GM13976 (cell line): ENCODE data around the gene TMPRSS11B.

Source experiments
- DNase-seq: peaks from one replicate; pipeline ENCODE4 v3.0.0; 2012; ENCODE audit warnings: low spot score
- CTCF ChIP-seq: IDR thresholded peaks from 2 replicates; pipeline ENCODE4 v1.5.1; 2012; ENCODE audit warnings: borderline replicate concordance, mild to moderate bottlenecking; ENCODE audit not compliant: insufficient read depth; ENCODE audit errors: extremely low read depth, missing control alignments, control extremely low read depth
- in situ Hi-C: fragments of 300-500 bp; cut with MboI; formaldehyde crosslinking; loops from one replicate; pipeline ENCODE4 v1.12.0; 2022; ENCODE audit warnings: low sequenced_read_pairs, mixed read lengths, inconsistent platforms; ENCODE audit not compliant: unreplicated experiment

TMPRSS11B gene

GRCh38 chr4:68278029-68278428, 32.5 kb upstream of the TMPRSS11B start:
- in situ Hi-C loops = loop anchor here (25.0 kb wide), 1 partner anchor 884 kb away; no protein-coding TSS in a partner anchor

GRCh38 chr4:68277627-68278026, 32.1 kb upstream of the TMPRSS11B start:
- DNase-seq = no peak
- in situ Hi-C loops = loop anchor here (25.0 kb wide), 1 partner anchor 885 kb away; no protein-coding TSS in a partner anchor
- no peak for TF ChIP-seq CTCF

More at GRCh38 chr4:68278029-68278428, 32.5 kb upstream of the TMPRSS11B start:
- DNase-seq = no peak
- no peak for TF ChIP-seq CTCF

DNA sequence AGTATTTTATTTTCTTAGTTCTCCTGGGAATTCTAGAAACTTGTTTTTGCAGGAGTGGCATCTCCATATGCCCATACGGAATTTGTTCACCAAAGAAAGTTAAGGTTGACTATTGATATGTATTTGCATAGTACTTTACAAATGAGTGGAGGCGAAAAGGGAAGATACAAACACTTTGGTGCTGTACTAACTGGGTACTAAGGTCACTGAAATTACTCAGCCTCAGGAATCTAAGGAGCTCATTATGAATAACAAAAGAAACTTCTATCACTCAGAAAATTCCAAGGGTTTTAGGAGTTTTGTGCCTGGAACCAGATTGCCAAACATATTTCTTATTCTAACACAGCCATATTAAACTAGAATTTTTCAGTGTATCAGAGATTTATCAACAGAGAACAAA, 27.4 kb upstream of the TMPRSS11B start:
- no peak for DNase-seq
- in situ Hi-C loops = no loop called here
- no peak for TF ChIP-seq CTCF

GRCh38 chr4:68272380-68272779, 26.9 kb upstream of the TMPRSS11B start:
- in situ Hi-C loops = no loop called here

DNA sequence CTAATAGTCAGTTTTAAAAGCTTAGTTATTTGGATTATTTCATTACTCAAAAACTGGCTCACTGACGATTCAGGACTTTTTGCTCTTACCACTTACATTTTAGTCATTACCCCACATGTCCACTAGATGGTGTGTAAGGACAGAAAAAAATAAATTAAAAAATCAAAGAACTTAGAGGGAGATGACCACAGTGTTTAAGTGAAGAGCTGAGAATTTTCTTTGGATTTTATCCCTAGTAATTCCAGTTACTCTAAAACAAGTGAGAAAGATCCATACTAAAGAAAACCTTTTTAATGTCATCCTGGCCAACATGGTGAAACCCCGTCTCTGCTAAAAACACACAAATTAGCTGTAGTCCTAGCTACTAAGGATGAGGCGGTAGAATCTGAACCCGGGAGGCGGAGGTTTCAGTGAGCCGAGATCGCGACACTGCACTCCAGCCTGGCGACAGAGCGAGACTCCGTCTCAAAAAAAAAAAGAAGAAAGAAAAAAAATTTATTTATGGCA, 26.4 kb upstream of the TMPRSS11B start:
- DNase-seq = peak; percentile 50
- in situ Hi-C loops = no loop called here
- TF ChIP-seq CTCF = peak; percentile 43

More at GRCh38 chr4:68272380-68272779, 26.9 kb upstream of the TMPRSS11B start:
- TF ChIP-seq CTCF = no peak
- DNase-seq = no peak

DNA sequence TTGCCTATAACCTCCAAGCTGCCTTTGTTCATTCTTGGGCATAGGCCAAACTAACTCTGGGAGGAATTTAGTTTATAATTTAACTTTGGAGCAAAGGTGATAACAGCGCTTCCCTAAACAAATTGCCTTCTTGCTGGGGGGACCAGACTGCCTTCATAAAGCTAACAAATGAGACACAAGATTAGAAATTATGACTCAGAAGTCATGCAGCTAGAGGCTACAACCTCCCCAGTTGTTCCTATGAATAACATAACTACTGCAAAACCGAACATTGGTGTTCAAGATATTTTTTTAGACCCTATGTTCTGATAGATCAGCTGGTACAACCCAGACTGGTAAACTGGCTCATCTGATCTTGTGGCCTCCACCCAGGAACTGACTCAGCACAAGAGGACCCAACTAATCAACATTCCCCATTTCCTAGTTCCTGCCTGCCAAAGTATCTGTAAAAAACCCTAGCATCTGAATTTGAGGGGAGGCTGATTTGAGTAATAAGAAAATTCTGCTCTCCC, 22.0 kb upstream of the TMPRSS11B start:
- in situ Hi-C loops = no loop called here
- no peak for DNase-seq
- no peak for TF ChIP-seq CTCF
